Heart left ventricle (tissue), 16 donors: ENCODE measurements around the gene CFB. TPM values are rescaled to one million over a fixed set of nuclear protein-coding genes. Genes with fewer than 3 reads are reported as not detected.

Experiments
- ATAC-seq, 4 donors: fragments of 200-7000 bp; cut with Tn5 transposase; one replicate each; pipeline ENCODE4 v1.9.1; 2020 to 2022; ENCODE audit warnings: moderate library complexity in 4 of 4, mild to moderate bottlenecking in 3 of 4, moderate number of reproducible peaks in 1 of 4
- DNase-seq, 5 donors: peaks; one replicate each; pipeline ENCODE4 v3.0.0-alpha.2; 2020
- H3K27ac ChIP-seq, 12 donors: fragments of 200-600 bp; sonication (generic) in 4 of 12; one replicate each; pipeline versions ENCODE4 v1.5.0 to v1.8.0; 2016 to 2022; ENCODE audit warnings: mild to moderate bottlenecking in 2 of 12
- H3K27me3 ChIP-seq, 9 donors: fragments of 200-600 bp; sonication (generic) in 2 of 9; one replicate each; pipeline versions ENCODE4 v1.5.1 to v1.8.0; 2016 to 2022; ENCODE audit warnings: mild to moderate bottlenecking in 3 of 9
- H3K36me3 ChIP-seq, 9 donors: fragments of 200-600 bp; sonication (generic) in 2 of 9; one replicate each; pipeline versions ENCODE4 v1.5.0 to v1.8.0; 2018 to 2022; ENCODE audit warnings: mild to moderate bottlenecking in 2 of 9
- H3K4me1 ChIP-seq, 12 donors: fragments of 200-600 bp; sonication (generic) in 4 of 12; one replicate each; pipeline versions ENCODE4 v1.5.0 to v1.8.0; 2016 to 2022; ENCODE audit warnings: mild to moderate bottlenecking in 3 of 12
- H3K4me3 ChIP-seq, 12 donors: fragments of 200-600 bp; sonication (generic) in 4 of 12; one replicate each; pipeline versions ENCODE4 v1.5.0 to v1.8.0; 2017 to 2022; ENCODE audit warnings: mild to moderate bottlenecking in 9 of 12, moderate library complexity in 4 of 12
- H3K9me3 ChIP-seq, 12 donors: fragments of 200-600 bp; sonication (generic) in 4 of 12; one replicate each; pipeline versions ENCODE4 v1.5.0 to v1.8.0; 2016 to 2022; ENCODE audit warnings: mild to moderate bottlenecking in 1 of 12
- CTCF ChIP-seq, 12 donors: fragments of 200-600 bp; sonication (generic) in 4 of 12; IDR thresholded peaks; one replicate each; pipeline versions ENCODE4 v1.5.0 to v1.8.0; 2018 to 2022; ENCODE audit warnings: antibody characterized with exemption in 12 of 12, mild to moderate bottlenecking in 5 of 12
- POLR2A ChIP-seq, 2 donors: fragments of 450-650 bp; IDR thresholded peaks; one replicate each; pipeline ENCODE4 v1.6.1; 2017; ENCODE audit warnings: antibody characterized with exemption in 2 of 2, mild to moderate bottlenecking in 2 of 2, moderate library complexity in 2 of 2
- WGBS, 4 donors: extraction: QIAGEN DNeasy Blood & Tissue Kit in 2 of 4; methylation state at CpG; one replicate each; pipeline versions ENCODE4 v1.1.5 to v1.1.7; 2013 to 2018; 5-methylcytosine and 5-hydroxymethylcytosine counted together
- intact Hi-C, 10 donors: fragments of 100-400 bp; cut with DNase I; formaldehyde crosslinking; loops; one replicate each; pipeline versions ENCODE4 v1.11.1 to v1.14.2; 2022
- polyA plus RNA-seq, 2 donors: library from polyadenylated mRNA; stranded (reverse); fragments of 200-250 nt; gene quantifications; one replicate each; pipeline ENCODE4 v1.2.3, GENCODE V29; 2013
- total RNA-seq, 9 donors: library from RNA; depleted of rRNA in 2 of 9; stranded (reverse); fragments of >200 nt in 2 of 9; fragmentation: NEBNext Ultra II Directional in 3 of 9; extraction: Animal tissue kit (Norgen Biotek cat#: 25700) in 3 of 9; gene quantifications; one replicate each; pipeline versions ENCODE4 v1.1.0 to v1.2.4, GENCODE V29; 2016 to 2023
- donor health status: ischemic (EF 13 %, LVEDD 7.1; RV severe dilation, severe dysfunction).
- donor health status: healthy with polysubstance abuse.
- donor health status: DM: no; HTN: yes; CAD: no.
- donor health status: DM: no; HTN: no; CAD: no.
- donor health status: ischemic (EF 25% LVEDD 6.9; RV normal size, moderate dysfunction).
- donor health status: ischemic (EF 25% LVEDD 5.7; RV mildly dilated, moderate dysfunction).
- donor health status: healthy.
- donor health status: DM: yes; HTN: yes; CAD: no.
- donor health status: ischemic (EF 35%, LVEDD 5.7; RV mildly dilated, moderate dysfunction).
- donor health status: nonischemic (EF 11% LVEDD 7.7; RV severe dilation, severe dysfunction).
- donor health status: DM: yes; HTN: yes; CAD: no.
- donor health status: PGD.
- donor health status: ischemic (EF 29% LVEDD 5.4; RV normal size, mild dysfunction).
- donor health status: nonischemic (EF 23%, LVEDD 6.1; RV moderate dilation, normal function).

Gene CFB
- total and polyA plus RNA-seq, 11 donors: 3.0 to 151 (median 5.3) TPM

- H3K4me1 ChIP-seq: peaks cover 0 to 9% (median 5%) of the 10 kb centered on the region in 12 donors
- ATAC-seq (no peak), DNase-seq (no peak)
- H3K27me3 ChIP-seq: no peaks in the 10 kb centered on the region
- H3K27ac ChIP-seq: peak overlapping the region in 1 of 12 donors; percentile 21
- peaks cover 0 to 73% (median 60%) of the 10 kb centered on the region in 9 donors for H3K36me3 ChIP-seq
- no peak for TF ChIP-seq POLR2A (IDR thresholded peaks at IDR 0.05)
- no peak for TF ChIP-seq CTCF (IDR thresholded peaks at IDR 0.05)
- 72 to 82% (median 77%) methylated on average over 5 of the region's 5 CpGs for WGBS, 4 donors
- intact Hi-C loops: loop anchor here (1.0 to 10.0 kb wide), 8 partner anchors 48 to 408 kb away; partner anchors contain the start of genes LY6G5C (in 9 of the 10), ZBTB12 (in 5 of the 10), ATP6V1G2 (in 3 of the 10) and DDX39B (in 3 of the 10)
- no peak overlapping the region for H3K4me3 ChIP-seq
- no peaks in the 10 kb centered on the region for H3K9me3 ChIP-seq
These were observed 7.0 kb downstream of the CFB start for GRCh38 chr6:31952890-31953289.

GRCh38 chr6:31954511-31954910 is 8.6 kb downstream of the CFB start:
- H3K27me3 ChIP-seq: no peaks in the 10 kb centered on the region
- H3K9me3 ChIP-seq: no peaks in the 10 kb centered on the region
- intact Hi-C loops: loop anchor here (5.0 to 10.0 kb wide), 6 partner anchors 50 to 410 kb away; partner anchors contain the start of genes LY6G5C (in 7 of the 10), ZBTB12 (in 5 of the 10), ATP6V1G2 (in 3 of the 10) and DDX39B (in 3 of the 10)
- DNase-seq (no peak), ATAC-seq (no peak)
- peaks cover 0 to 19% (median 15%) of the 10 kb centered on the region in 12 donors for H3K4me1 ChIP-seq
- WGBS, 4 donors: 96 to 97% (median 97%) methylated on average over 28 of the region's 28 CpGs
- H3K4me3 ChIP-seq: no peak overlapping the region
- H3K27ac ChIP-seq: no peak overlapping the region
- no peak for TF ChIP-seq CTCF (IDR thresholded peaks at IDR 0.05)
- TF ChIP-seq POLR2A (IDR thresholded peaks at IDR 0.05): no peak
- peaks cover 0 to 73% (median 60%) of the 10 kb centered on the region in 9 donors for H3K36me3 ChIP-seq

- WGBS, 4 donors: 65 to 98% (median 93%) methylated on average over 3 of the region's 3 CpGs
These were observed 10.9 kb downstream of the CFB start for GRCh38 chr6:31956796-31957195.

More at GRCh38 chr6:31956796-31957195, 10.9 kb downstream of the CFB start:
- ATAC-seq (no peak), DNase-seq (no peak)
- H3K36me3 ChIP-seq: peaks cover 0 to 78% (median 73%) of the 10 kb centered on the region in 9 donors
- no peaks in the 10 kb centered on the region for H3K9me3 ChIP-seq
- H3K27me3 ChIP-seq: no peaks in the 10 kb centered on the region
- intact Hi-C loops: loop anchor here in 8 of 10 donors (5.0 to 10.0 kb wide), 5 partner anchors 52 to 412 kb away; partner anchors contain the start of genes ATP6V1G2 (in 3 of the 8), DDX39B (in 3 of the 8), LY6G5C (in 3 of the 8) and NFKBIL1 (in 3 of the 8)
- no peak for TF ChIP-seq CTCF (IDR thresholded peaks at IDR 0.05)
- no peak for TF ChIP-seq POLR2A (IDR thresholded peaks at IDR 0.05)
- H3K4me1 ChIP-seq: peaks cover 0 to 23% (median 18%) of the 10 kb centered on the region in 12 donors
- no peak overlapping the region for H3K4me3 ChIP-seq
- no peak overlapping the region for H3K27ac ChIP-seq
